Caco-2 (cell line): ENCODE results near the gene EEIG2. TPM values are rescaled to one million over a fixed set of nuclear protein-coding genes. Genes with fewer than 3 reads are reported as not detected.
"Not testable (repeated sequence)": the region's sequence is repeated elsewhere in the genome, so short reads cannot be mapped to it uniquely, and the experiment has no call there.

Experiments
- BruUV-seq: library from RNA; stranded (reverse); fragments of 400-500 nt; replicated peaks from 2 replicates; lab custom pipeline; 2021; lab: Mats Ljungman, UMichigan
- CTCF ChIA-PET: fragments of 300-600 bp; sonication (Branson Sonifier 250); formaldehyde crosslinking; loops from one replicate; lab custom pipeline; 2022; ENCODE audit warnings: antibody characterized with exemption; lab: Charles Lee
- POLR2A ChIA-PET: fragments of 300-600 bp; sonication (Branson Sonifier 250); formaldehyde crosslinking; loops from one replicate; lab custom pipeline; 2022; ENCODE audit warnings: antibody characterized with exemption; lab: Charles Lee
- DNase-seq, 2 experiments: peaks; one replicate each; pipeline versions ENCODE4 v3.0.0 to v3.0.0-alpha.2; 2020 to 2022
- H3K27me3 ChIP-seq: replicated peaks from 2 replicates; pipeline ENCODE4 v1.6.0; 2011; ENCODE audit warnings: low read length; ENCODE audit not compliant: control insufficient read depth, insufficient read depth
- H3K36me3 ChIP-seq: 2 replicates; pipeline ENCODE4 v1.5.1; 2011; ENCODE audit warnings: low read length; ENCODE audit not compliant: control insufficient read depth, insufficient read depth
- H3K4me1 ChIP-seq: fragments of 250-450 bp; sonication (Bioruptor Pico); 2 replicates; pipeline ENCODE4 v1.5.1; 2020; ENCODE audit warnings: mild to moderate bottlenecking
- H3K4me3 ChIP-seq: 2 replicates; pipeline ENCODE4 v1.5.1; 2011; ENCODE audit warnings: low read depth, mild to moderate bottlenecking, control low read depth, low read length
- H3K9me3 ChIP-seq: fragments of 250-450 bp; sonication (Bioruptor Pico); 2 replicates; pipeline ENCODE4 v1.5.1; 2020; ENCODE audit warnings: mild to moderate bottlenecking, moderate library complexity
- H3K27ac Mint-ChIP-seq: one replicate; pipeline ENCODE4 v1.8.0; 2022; ENCODE audit warnings: mixed read lengths; ENCODE audit not compliant: unreplicated experiment
- H3K27me3 Mint-ChIP-seq: one replicate; pipeline ENCODE4 v1.8.0; 2022; ENCODE audit warnings: mixed read lengths; ENCODE audit not compliant: insufficient read depth, unreplicated experiment
- H3K36me3 Mint-ChIP-seq: one replicate; pipeline ENCODE4 v1.8.0; 2022; ENCODE audit warnings: mild to moderate bottlenecking, mixed read lengths; ENCODE audit not compliant: insufficient read depth, unreplicated experiment
- H3K4me1 Mint-ChIP-seq: one replicate; pipeline ENCODE4 v1.8.0; 2022; ENCODE audit warnings: low read depth, mixed read lengths; ENCODE audit not compliant: unreplicated experiment
- H3K4me3 Mint-ChIP-seq: one replicate; pipeline ENCODE4 v1.8.0; 2022; ENCODE audit warnings: mild to moderate bottlenecking, moderate library complexity, mixed read lengths; ENCODE audit not compliant: unreplicated experiment
- H3K9me3 Mint-ChIP-seq: one replicate; pipeline ENCODE4 v1.8.0; 2022; ENCODE audit warnings: mixed read lengths; ENCODE audit not compliant: unreplicated experiment
- intact Hi-C: fragments of 100-400 bp; cut with micrococcal nuclease; formaldehyde crosslinking; loops from one replicate; pipeline ENCODE4 v1.10.0; 2022; ENCODE audit not compliant: unreplicated experiment
- total RNA-seq: library from RNA; stranded (reverse); gene quantifications from 2 replicates; pipeline ENCODE4 v1.2.3, GENCODE V29; 2022
- TF ChIP-seq, protein P1 (sequence below), 2 experiments: fragments of 200-600 bp in 1 of 2; IDR thresholded peaks; 1 replicate in 1 of 2; 2 replicates in 1 of 2; pipeline versions ENCODE4 v1.5.1 to v1.8.0; 2011 to 2022; ENCODE audit warnings: antibody characterized with exemption in 1 of 2, control low read depth in 1 of 2, inconsistent platforms in 1 of 2, low read depth in 1 of 2, low read length in 1 of 2, mild to moderate bottlenecking in 1 of 2, moderate library complexity in 1 of 2; ENCODE audit not compliant: insufficient read depth in 1 of 2, severe bottlenecking in 1 of 2, unreplicated experiment in 1 of 2

Gene EEIG2
- total RNA-seq, 1 experiment from 2014 or later = 3.1 TPM

GRCh38 chr1:108512239-108513043 lies 47.5 kb upstream of the EEIG2 start:
- intact Hi-C loops = loop anchor here (1.0 kb wide), 2 partner anchors 49 to 131 kb away; no protein-coding TSS in a partner anchor
- Mint-ChIP-seq H3K36me3 (no peaks in the 10 kb centered on the region), H3K27me3 (peaks cover 5% of the 10 kb centered on the region), H3K4me1 (no peaks in the 10 kb centered on the region), H3K4me3 (no peak overlapping the region), H3K27ac (no peak overlapping the region), H3K9me3 (no peaks in the 10 kb centered on the region)
- no peaks in the 10 kb centered on the region for H3K36me3 ChIP-seq
- BruUV-seq = no TSS peak
- H3K9me3 ChIP-seq = no peaks in the 10 kb centered on the region
- ChIA-PET CTCF (interaction anchor here (0.8 to 1.4 kb wide), 3 partner anchors 47 to 135 kb away, joined by 4 to 9 read pairs (median 5); partner anchors contain the start of gene EEIG2), POLR2A (no interaction called here)
- DNase-seq = no peak
- H3K4me3 ChIP-seq = no peak overlapping the region
- H3K4me1 ChIP-seq = no peaks in the 10 kb centered on the region
- H3K27me3 ChIP-seq = no peaks in the 10 kb centered on the region
- TF ChIP-seq, protein P1, sequence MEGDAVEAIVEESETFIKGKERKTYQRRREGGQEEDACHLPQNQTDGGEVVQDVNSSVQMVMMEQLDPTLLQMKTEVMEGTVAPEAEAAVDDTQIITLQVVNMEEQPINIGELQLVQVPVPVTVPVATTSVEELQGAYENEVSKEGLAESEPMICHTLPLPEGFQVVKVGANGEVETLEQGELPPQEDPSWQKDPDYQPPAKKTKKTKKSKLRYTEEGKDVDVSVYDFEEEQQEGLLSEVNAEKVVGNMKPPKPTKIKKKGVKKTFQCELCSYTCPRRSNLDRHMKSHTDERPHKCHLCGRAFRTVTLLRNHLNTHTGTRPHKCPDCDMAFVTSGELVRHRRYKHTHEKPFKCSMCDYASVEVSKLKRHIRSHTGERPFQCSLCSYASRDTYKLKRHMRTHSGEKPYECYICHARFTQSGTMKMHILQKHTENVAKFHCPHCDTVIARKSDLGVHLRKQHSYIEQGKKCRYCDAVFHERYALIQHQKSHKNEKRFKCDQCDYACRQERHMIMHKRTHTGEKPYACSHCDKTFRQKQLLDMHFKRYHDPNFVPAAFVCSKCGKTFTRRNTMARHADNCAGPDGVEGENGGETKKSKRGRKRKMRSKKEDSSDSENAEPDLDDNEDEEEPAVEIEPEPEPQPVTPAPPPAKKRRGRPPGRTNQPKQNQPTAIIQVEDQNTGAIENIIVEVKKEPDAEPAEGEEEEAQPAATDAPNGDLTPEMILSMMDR (IDR thresholded peaks at IDR 0.05; ENCODE audit: insufficient read depth in 1 of 2, low read depth in 1 of 2, low read length in 1 of 2, severe bottlenecking in 1 of 2, unreplicated experiment in 1 of 2) = peak; percentile 52 to 65

GRCh38 chr1:108513044-108513415 lies 46.9 kb upstream of the EEIG2 start:
- H3K9me3 Mint-ChIP-seq = no peaks in the 10 kb centered on the region
- no peak overlapping the region for H3K27ac Mint-ChIP-seq
- no peak overlapping the region for H3K4me3 ChIP-seq
- no peaks in the 10 kb centered on the region for H3K36me3 Mint-ChIP-seq
- no peaks in the 10 kb centered on the region for H3K4me1 ChIP-seq
- no peak overlapping the region for H3K4me3 Mint-ChIP-seq
- ChIA-PET POLR2A (no interaction called here), CTCF (interaction anchor here (0.8 to 1.4 kb wide), 2 partner anchors 46 to 48 kb away, joined by 5 to 9 read pairs; partner anchors contain the start of gene EEIG2)
- intact Hi-C loops = no loop called here
- H3K9me3 ChIP-seq = no peaks in the 10 kb centered on the region
- H3K27me3 ChIP-seq = no peaks in the 10 kb centered on the region
- TF ChIP-seq, protein P1 (IDR thresholded peaks at IDR 0.05; ENCODE audit: insufficient read depth in 1 of 2, low read depth in 1 of 2, low read length in 1 of 2, severe bottlenecking in 1 of 2, unreplicated experiment in 1 of 2) = no peak
- H3K4me1 Mint-ChIP-seq = no peaks in the 10 kb centered on the region
- H3K27me3 Mint-ChIP-seq = peaks cover 5% of the 10 kb centered on the region
- BruUV-seq = no TSS peak
- no peak for DNase-seq
- H3K36me3 ChIP-seq = no peaks in the 10 kb centered on the region

DNA sequence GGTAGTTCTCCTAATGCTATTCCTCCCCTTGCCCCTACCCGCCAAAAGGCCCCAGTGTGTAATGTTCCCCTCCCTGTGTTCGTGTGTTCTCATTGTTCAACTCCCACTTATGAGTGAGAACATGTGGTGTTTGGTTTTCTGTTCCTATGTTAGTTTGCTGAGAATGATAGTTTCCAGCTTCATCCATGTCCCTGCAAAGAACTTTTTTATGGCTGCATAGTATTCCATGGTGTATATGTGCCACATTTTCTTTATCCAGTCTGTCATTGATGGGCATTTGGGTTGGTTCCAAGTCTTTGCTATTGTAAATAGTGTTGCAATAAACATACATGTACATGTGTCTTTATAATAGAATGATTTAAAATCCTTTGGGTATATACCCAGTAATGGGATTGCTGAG lies 46.0 kb upstream of the EEIG2 start:
- POLR2A ChIA-PET, H3K27me3 Mint-ChIP-seq, H3K36me3 Mint-ChIP-seq, H3K4me3 Mint-ChIP-seq, H3K4me3 ChIP-seq, H3K9me3 ChIP-seq, DNase-seq, H3K36me3 ChIP-seq, H3K4me1 Mint-ChIP-seq, H3K27ac Mint-ChIP-seq, H3K4me1 ChIP-seq, intact Hi-C loops, H3K9me3 Mint-ChIP-seq, H3K27me3 ChIP-seq, BruUV-seq: not testable (repeated sequence)
- CTCF ChIA-PET = interaction anchor here (0.5 kb wide), 1 partner anchor 21 kb away, joined by 5 read pairs; no protein-coding TSS in a partner anchor

GRCh38 chr1:108517301-108517897 lies 42.5 kb upstream of the EEIG2 start:
- intact Hi-C loops, CTCF ChIA-PET: not testable (repeated sequence)

More at GRCh38 chr1:108517301-108517897, 42.5 kb upstream of the EEIG2 start:
- H3K9me3 Mint-ChIP-seq, H3K27me3 Mint-ChIP-seq, H3K4me3 ChIP-seq, H3K4me1 Mint-ChIP-seq, H3K36me3 Mint-ChIP-seq, POLR2A ChIA-PET, H3K27ac Mint-ChIP-seq, H3K4me1 ChIP-seq, H3K4me3 Mint-ChIP-seq, H3K27me3 ChIP-seq, BruUV-seq, H3K36me3 ChIP-seq, H3K9me3 ChIP-seq, DNase-seq: not testable (repeated sequence)
